GM11168 (cell line): Measurements from ENCODE around the gene RALGPS2.

ENCODE experiments used
- in situ Hi-C: fragments of 300-500 bp; cut with MboI; formaldehyde crosslinking; loops from one replicate; pipeline ENCODE4 v1.12.0; 2022; ENCODE audit warnings: low sequenced_read_pairs; ENCODE audit not compliant: unreplicated experiment

RALGPS2 gene

DNA sequence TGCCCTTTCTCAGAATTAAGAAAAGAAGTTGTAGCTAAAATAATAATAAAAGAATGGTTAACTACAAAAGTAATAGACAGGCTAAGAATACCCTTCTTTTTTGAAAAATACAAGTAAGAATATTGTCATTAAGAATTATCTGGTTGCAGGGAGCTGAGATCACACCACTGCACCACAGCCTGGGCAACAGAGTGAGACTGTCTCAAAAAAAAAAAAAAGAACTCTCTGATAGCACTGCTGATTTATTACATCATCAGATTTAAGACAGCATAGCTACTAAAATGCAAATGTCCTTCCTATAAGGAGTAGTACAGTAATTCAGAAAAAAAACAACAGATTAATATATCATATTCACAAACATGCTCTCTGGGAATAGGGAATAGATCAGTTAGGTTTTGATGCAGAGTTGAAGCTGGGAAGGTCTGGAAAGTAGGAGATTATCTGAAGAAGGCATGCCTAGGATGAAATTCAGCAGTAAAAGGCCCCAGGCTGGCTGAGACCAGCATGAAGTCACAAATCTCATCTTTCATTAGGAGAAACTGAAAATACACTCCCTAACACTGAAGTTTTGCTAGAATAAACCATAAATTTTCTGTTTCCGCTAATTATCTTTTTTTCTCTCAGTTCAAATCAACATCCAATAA is 176.6 kb downstream of the RALGPS2 start:
- in situ Hi-C loops = no loop called here

DNA sequence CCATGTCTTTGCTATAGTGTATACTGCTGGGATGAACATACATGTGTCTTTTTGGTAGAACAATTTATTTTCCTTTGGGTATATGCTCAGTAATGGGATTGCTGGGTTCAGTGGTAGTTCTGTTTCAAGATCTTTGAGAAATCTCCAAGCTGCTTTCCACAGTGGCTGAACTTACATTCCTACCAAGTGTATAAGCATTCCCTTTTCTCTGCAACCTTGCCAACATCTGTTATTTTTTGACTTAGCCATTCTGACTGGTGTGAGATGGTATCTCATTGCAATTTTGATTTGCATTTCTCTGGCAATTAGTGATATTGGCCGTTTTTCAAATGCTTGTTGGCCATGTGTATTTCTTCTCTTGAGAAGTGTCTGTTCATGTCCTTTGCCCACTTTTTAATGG is 183.3 kb downstream of the RALGPS2 start:
- in situ Hi-C loops = no loop called here

DNA sequence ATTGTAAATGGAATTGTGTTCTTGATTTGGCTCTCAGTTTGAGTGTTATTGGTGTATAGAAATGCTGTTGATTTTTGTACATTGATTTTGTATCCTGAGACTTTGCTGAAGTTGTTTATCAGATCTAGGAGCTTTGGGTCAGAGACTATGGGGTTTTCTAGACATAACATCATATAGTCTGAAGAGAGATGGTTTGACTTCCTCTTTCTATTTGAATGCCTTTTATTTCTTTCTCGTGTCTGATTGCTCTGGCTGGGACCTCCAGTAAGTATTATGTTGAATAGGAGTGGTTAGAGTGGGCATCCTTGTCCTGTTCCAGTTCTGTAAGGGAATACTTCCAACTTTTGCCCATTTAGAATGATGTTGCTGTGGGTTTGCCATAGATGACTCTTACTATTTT is 185.0 kb downstream of the RALGPS2 start:
- in situ Hi-C loops = no loop called here

DNA sequence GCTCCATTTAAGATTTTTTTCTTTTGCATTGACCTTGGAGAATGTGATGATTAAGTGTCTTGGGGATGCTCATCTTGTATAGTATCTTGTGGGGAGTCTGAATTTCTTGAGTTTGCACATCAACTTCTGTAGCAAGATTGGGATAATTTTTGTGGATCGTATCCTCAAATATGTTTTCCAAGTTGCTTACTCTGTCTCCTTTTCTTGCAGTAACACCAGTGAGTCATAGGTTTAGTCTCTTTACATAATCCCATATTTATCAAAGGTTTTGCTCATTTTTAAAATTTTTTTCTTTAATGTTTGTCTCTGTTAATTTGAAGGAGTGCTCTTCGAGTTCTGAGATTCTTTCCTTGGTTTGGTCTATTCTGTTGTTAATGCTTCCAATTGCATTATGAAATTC is 187.6 kb downstream of the RALGPS2 start:
- in situ Hi-C loops = no loop called here

DNA sequence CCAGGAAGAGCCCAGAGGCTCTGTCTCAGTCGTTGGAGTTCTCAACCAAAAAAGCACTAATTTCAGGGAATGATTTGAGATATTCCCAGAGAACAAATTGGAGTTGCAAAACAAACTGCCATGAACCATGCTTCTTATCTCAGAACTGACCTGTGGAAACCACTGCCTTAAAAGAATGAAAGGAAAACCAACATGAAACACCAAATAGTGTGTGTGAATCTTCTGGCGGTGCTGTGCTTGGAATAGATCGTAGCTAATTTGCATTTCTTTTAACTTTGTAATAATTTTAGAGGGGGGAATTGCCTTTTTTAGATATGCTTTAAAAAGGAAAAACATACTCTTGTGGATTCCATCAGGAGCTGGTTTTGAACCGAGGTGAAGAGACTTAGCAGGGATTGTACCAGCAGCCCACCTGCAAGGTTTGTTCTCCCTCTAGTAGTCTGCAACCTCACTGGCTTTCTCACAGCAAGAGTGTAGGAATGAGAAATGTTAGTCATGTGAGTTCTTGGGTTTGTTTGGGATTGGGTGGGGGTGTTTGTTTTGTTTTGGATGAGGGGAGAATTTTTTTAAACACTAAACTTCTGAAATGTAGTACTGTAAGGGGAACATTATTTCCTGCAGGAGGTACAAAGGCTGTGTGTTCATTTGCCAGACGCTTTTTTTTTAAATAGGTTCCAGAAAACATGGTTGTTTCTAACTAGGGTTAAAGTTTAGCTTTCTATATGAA is 191.6 kb downstream of the RALGPS2 start:
- in situ Hi-C loops = no loop called here

DNA sequence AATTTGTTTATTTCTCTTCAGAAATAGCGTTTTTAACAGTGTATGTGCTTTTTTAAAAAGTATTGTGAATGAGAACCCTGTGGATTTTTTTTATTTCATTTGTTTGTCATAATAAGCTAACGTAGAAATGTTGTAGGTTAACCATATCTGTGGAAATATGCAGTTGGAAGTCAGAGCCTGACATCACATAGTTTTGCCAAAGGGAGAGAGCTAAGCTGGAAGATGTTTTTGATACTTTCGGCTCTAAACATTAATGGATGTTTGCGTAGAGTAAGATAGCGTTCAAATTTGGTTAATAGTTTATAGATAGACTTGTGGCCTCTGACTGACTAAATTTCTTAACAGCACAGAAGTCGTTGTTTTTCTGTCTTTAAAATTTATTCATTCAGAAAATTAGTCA is 193.3 kb downstream of the RALGPS2 start:
- in situ Hi-C loops = no loop called here

DNA sequence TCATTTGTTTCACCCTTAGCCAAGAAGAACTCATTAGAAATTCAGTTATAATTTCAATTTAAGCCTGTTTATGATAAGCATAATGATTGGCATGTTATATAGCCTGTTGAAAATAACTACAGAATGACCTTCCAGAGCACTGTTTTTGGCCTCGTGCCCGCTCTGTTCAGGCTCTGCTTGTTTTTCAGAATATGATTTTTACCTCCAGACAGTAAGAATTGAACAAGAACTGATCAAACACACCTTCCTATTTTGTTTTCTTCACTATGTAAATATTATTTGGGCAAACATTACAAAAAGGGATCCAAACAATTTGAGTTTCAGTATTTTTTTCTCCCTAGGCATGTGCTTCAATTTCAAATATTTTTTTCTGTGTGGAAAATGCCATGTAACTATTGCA is 193.9 kb downstream of the RALGPS2 start:
- in situ Hi-C loops = no loop called here

DNA sequence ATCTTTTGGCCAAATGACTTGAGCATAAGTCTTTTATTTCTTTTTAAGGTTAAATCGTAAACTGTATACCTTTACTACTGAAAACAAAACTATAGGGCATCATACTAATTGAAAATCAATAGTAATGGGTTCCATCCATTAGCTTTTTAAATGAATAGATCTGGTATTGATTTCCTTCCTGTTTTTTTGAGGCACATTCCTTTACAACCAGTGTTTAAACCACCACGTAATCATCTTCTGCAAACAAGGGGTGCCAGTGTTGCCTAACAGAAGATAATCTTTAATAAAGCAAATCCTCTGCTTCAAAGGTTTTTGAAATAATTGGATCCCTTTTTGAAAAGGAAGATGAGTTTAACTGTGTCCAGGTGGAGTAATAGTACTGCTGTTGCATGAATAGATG is 194.5 kb downstream of the RALGPS2 start:
- in situ Hi-C loops = no loop called here

DNA sequence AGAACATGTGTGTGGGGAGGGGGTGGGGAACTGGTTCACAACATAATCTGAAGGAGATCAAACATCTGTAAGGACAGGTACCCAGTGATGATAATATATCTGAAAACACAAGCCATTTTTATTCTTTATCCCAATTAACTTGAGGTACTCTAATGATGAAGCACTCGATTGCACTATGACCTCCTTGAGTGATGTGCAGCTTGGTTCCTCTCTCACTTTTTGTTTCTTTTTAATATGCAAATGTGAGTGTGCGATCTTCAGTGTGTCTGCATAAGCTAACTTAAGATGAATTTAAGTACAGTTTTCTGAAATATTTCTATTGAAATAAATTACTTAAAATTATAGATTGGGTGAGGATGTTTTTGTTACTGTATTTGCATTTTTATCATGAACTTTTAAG is 196.5 kb downstream of the RALGPS2 start:
- in situ Hi-C loops = no loop called here

DNA sequence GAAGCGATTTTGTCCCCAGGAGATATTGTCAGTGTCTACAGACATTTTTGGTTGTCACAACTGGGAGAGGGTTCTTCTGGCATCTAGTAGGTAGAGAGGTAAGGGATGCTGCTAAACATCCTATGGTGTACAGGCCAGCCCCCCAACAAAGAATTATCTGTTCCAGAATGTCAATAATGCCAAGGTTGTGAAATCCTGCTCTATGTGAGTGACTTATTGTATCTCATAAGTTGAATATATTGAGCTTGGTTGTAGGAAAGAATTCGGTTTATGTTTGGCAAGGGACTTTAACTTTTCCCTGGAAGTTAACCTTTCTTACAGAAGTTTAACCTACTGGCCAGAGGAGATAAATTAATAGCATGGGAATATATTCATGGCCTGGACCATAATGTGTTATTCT is 198.5 kb downstream of the RALGPS2 start:
- in situ Hi-C loops = no loop called here

DNA sequence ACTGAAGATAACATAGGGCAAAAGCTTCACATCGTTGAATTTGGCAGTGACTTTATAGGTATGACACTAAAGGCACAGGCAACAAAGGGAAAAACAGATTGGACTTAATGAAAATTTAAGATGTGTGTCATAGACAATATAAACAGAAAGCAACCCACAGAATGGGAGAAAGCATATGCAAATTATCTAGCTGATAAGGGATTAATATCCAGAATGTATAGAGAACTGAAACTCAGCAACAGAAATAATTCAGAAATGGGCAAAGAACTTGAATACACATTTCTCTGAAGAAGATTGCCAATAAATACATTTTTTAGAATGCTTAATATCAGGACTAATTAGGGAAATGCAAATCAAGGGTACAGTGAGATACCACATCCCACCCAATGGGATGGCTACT is 201.0 kb downstream of the RALGPS2 start:
- in situ Hi-C loops = no loop called here

DNA sequence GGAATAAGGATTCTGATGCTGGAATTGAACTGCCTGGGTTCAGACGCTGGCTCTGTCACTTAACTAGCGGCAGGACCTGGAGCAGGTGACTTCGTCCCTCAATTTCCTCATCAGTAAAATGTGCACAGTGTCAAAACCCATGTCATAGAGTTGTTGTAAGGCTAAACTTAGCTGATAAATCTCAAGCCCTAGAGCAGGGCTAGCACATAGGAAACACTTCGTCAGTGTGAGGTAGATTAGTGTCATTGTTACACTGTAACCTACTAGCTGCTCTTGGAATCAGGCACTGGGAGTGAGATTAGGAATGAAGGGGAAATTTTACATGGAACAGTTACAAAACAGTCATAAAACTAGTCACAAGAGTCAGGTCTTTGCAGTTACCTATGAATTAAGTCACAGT is 202.0 kb downstream of the RALGPS2 start:
- in situ Hi-C loops = no loop called here

DNA sequence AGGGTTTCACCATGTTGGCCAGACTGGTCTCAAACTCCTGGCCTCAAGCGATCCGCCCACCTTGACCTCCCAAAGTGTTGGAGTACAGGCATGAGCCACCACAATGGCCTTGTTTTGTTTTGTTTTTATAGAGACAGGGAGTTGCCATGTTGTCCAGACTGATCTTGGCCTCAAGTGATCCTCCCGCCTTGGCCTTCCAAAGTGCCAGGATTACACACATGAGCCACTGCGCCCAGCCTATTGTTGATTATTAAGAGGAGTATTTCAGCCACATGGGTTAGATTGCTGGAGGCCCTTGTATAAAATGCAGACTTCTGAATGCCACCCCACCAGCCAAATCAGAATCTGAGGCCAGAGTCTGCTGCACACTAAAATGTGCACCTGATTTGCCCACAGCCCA is 203.0 kb downstream of the RALGPS2 start:
- in situ Hi-C loops = no loop called here

DNA sequence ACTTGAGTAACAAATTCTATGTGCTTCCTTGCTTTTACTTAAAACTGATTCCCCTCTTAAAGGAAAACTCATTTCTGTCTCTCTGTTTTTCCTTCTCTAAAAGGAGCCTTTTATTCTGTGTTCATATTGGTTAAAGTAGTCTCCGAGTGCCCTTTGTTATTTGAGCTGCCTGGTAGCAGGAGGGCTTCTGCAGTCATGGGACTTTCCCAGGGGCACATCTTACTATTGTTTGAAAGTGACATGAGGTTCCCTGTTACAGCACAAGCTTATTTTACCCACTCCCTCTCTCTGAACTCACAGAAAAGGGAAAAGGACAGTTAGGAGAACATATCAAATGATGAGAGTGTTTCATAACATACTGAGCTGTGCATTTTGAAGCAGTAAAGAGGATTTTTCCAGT is 203.9 kb downstream of the RALGPS2 start:
- in situ Hi-C loops = no loop called here

DNA sequence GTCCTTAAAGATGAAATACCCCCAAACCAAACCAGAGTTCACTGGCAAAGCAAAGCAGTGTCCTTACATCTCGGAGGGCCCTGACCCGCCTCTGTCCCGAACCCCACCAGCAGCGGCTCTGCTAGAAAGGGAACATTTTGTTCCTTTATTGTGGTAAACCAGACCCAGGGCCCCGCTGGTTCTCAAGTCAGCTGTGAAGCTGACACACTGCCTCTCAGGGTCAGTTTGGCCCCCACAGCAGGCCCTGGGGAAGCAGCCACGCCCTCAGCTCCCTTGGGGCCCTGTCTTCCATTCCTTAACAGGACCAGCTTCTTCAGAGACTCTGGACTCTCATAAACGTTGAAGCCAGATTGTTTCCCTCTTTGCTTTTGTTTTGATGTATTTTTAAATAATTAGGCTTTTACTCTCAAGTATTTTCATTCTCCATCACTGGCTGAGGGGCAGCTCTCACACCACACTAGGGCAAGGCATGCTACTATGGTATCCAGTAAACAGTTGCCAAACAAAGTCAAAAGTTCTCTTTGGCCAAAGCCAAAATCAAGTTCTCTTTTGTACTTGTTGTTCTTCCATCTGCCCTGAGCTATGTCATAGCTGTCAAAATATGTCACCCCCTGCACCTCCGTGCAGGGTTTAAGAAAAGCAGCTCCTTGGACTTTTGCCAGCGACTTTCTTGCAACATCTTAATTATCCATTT is 207.0 kb downstream of the RALGPS2 start:
- in situ Hi-C loops = no loop called here

DNA sequence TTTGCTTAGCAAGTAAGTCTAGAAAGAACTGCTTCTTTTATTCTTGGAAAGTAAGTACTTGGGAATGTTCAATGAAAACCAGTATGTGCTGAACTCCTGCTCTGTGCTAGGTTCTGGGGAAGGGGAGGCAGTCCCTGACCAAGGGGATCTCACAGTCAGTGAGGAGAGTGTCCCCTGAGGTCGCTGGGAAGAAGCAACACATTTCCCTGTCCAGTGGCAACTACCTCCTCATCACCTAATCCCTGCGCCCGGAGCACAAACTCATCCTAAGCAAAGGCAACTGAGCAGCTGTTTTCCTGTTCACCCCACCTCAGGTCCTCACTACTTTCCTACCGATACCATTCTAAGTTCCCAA is 207.5 kb downstream of the RALGPS2 start:
- in situ Hi-C loops = no loop called here

DNA sequence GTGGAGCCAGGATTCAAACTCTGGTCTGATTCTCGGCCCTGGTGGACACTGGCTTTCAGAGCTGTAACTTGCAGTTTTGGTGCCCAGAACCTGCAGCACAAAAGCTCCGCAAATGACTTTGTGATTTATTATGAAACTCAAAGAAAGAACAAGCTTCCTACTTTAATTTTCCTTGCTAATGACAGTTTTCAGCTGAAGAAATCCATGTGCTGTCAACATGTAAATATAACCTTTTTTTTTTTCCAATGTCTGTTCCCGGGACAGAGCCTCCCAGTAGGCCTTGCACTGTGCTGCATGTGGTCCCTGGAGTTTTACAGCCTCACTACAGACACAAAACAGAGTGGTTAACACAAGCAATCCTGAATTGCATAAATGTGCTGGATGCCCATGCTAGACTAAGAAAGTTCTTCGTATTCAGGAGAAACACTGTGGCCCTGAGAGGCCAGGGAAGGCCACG is 208.1 kb downstream of the RALGPS2 start:
- in situ Hi-C loops = no loop called here

DNA sequence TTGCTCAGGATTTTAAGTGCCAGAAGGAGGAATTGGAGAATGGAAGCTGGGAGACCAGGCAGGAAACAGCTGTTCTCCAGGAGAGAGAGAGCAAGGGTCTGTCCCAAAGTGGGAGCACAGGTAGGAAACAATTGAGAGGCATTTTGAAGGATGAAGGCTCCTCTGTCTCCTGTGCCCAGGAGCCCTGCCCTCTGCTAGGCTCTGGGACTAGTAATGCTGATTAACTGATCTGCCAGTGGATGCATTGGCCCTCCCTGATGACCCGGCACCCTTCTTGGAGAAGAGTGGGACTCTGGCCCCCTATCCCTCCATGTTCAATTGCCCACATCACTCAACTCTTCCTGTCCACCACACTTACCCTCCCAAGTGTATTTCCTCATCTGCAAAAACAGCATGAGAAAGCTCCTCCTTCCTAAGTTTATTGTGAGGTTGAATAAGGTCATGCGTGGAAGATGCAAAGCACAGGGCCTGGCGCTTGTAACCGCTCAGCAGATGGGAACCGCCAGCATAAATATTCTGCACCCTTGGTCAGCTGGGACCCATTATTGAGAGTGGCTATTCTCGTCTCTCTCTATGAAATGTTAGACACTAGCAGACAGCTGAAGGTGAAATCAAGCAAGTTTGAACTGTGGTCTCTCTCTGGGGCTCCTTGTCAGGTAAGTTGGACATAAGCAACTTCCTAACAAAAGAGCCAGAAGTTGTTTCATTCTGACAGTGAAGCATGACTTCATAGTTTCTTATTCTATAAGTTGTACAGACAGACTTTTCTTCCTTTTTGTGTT is 208.9 kb downstream of the RALGPS2 start:
- in situ Hi-C loops = no loop called here

DNA sequence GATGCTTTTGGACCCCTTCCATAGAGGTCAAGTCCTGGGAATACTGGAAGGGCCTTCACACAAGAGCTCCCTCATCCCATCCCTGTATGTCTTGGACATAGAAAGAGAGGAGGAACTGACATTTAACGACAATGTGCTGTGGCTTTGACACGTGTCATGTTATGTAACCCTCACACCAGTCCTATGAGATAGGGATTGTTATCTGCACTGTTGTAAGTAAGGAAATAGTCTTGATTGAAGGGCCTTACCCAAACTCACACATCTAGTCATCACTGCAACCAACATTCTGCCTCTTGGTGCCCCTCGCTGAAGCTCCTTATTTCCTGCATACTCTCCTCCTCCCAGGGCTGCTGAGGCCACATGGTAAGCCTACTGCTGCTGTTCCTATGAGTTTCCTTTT is 209.5 kb downstream of the RALGPS2 start:
- in situ Hi-C loops = no loop called here

DNA sequence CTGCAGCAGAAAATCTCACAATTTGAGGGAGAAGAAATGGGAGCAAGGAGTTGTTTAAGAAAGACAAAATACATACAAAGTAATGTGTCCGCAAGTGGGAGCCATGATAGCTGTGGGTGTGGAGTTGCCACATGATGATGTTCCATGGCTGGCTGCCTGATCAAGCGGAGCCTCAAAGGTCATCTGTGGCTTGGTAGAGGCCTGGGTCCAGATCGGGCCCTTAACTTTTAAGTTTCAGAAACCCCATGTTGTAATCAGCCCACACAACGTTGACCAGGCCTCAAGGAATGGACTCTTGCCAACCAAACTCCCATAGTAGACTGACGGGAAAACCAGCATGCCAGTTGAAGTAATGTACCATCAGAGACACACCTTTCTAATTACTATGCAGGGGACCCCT is 210.6 kb downstream of the RALGPS2 start:
- in situ Hi-C loops = no loop called here

DNA sequence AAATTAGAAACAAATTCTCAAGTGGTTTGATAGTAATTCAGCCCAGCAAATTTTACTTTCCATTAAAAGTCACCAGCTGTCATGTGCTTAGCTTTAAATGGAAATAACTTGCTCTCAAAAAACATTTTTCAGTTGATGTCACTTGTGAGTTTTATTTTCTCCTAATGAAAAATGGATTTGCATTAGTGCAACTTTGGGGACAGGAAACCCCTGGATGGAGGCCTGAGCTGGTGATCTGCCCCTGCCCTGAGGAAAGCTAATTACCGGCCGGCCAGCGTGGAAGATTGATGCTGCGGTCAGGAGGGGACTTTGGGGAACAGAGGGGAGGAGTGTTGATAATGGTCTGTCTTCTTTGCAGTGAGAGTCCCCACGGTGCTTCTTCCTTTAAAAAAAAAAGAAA is 212.7 kb downstream of the RALGPS2 start:
- in situ Hi-C loops = no loop called here
